GM12878 (cell line): ENCODE results near the gene PGLYRP4. TPM values are rescaled to one million over a fixed set of nuclear protein-coding genes. Genes with fewer than 3 reads are reported as not detected.

ENCODE experiments used
- ATAC-seq: fragments of 200-7000 bp; cut with Tn5 transposase; 3 replicates; pipeline ENCODE4 v1.9.1; 2020; ENCODE audit warnings: mild to moderate bottlenecking, moderate library complexity
- BruUV-seq: library from RNA; stranded (reverse); fragments of 400-500 nt; replicated peaks from 2 replicates; lab custom pipeline; 2021; lab: Mats Ljungman, UMichigan
- CTCF ChIA-PET: fragments of 300-600 bp; sonication (Branson Sonifier 250); formaldehyde crosslinking; extraction: SDS; loops from one replicate; lab custom pipeline; 2021; ENCODE audit warnings: inconsistent platforms; lab: Yijun Ruan, JAX
- POLR2A ChIA-PET: fragments of 350-600 bp; formaldehyde crosslinking; extraction: SDS; loops from one replicate; lab custom pipeline; 2021; ENCODE audit warnings: inconsistent platforms; lab: Charles Lee
- RAD21 ChIA-PET: fragments of 300-600 bp; sonication (Branson Sonifier 250); formaldehyde crosslinking; loops from one replicate; lab custom pipeline; 2023; ENCODE audit warnings: antibody characterized with exemption; ENCODE audit not compliant: unreplicated experiment; lab: Charles Lee
- SMC1A ChIA-PET: fragments of 300-600 bp; sonication (Branson Sonifier 250); formaldehyde crosslinking; loops from one replicate; lab custom pipeline; 2023; ENCODE audit not compliant: unreplicated experiment, uncharacterized antibody; lab: Charles Lee
- DNase-seq: peaks from one replicate; pipeline ENCODE4 v3.0.0-alpha.2; 2011; ENCODE audit warnings: low read depth, low spot score
- FAIRE-seq: peaks from 3 replicates; lab custom pipeline; 2011; peaks lifted over from hg19 to GRCh38; lab: Jason Lieb, UNC
- H2AFZ ChIP-seq: 2 replicates; pipeline ENCODE4 v1.6.0; 2011; ENCODE audit warnings: low read depth, low read length, control low read depth; ENCODE audit not compliant: control insufficient read depth
- H3K27ac ChIP-seq: 2 replicates; pipeline ENCODE4 v1.5.1; 2011; ENCODE audit warnings: control low read depth; ENCODE audit not compliant: control insufficient read depth, insufficient read depth
- H3K27me3 ChIP-seq, 2 experiments: replicated peaks in 1 of 2; 2 replicates each; pipeline versions ENCODE4 v1.6.0 to v1.6.1; 2011; ENCODE audit warnings: low read length in 1 of 2; ENCODE audit not compliant: control insufficient read depth in 2 of 2, insufficient read depth in 2 of 2
- H3K36me3 ChIP-seq, 2 experiments: 2 replicates each; pipeline ENCODE4 v1.5.1; 2011; ENCODE audit warnings: low read length in 1 of 2; ENCODE audit not compliant: control insufficient read depth in 2 of 2, insufficient read depth in 2 of 2
- H3K4me1 ChIP-seq: 2 replicates; pipeline ENCODE4 v1.6.1; 2011; ENCODE audit warnings: mild to moderate bottlenecking, low read length, moderate library complexity, mixed read lengths; ENCODE audit not compliant: control insufficient read depth, insufficient read depth
- H3K4me2 ChIP-seq: 2 replicates; pipeline ENCODE4 v1.6.0; 2011; ENCODE audit warnings: control low read depth; ENCODE audit not compliant: control insufficient read depth, insufficient read depth
- H3K4me3 ChIP-seq: fragments of 200-600 bp; sonication (generic); 2 replicates; pipeline ENCODE4 v1.5.1; 2016
- H3K79me2 ChIP-seq: 2 replicates; pipeline ENCODE4 v1.6.0; 2011; ENCODE audit warnings: low read length; ENCODE audit not compliant: control insufficient read depth, insufficient read depth
- H3K9ac ChIP-seq: 2 replicates; pipeline ENCODE4 v1.8.0; 2011; ENCODE audit warnings: low read length, control low read depth, mixed read lengths; ENCODE audit not compliant: control insufficient read depth, insufficient read depth
- H3K9me3 ChIP-seq: replicated peaks from 3 replicates; pipeline ENCODE4 v1.5.1; 2011; ENCODE audit warnings: mild to moderate bottlenecking, low read length; ENCODE audit not compliant: control insufficient read depth, insufficient read depth
- H4K20me1 ChIP-seq: 2 replicates; pipeline ENCODE4 v1.6.0; 2011; ENCODE audit not compliant: control insufficient read depth, insufficient read depth
- BACH1 ChIP-seq: fragments of 450-650 bp; IDR thresholded peaks from 2 replicates; pipeline ENCODE4 v1.6.1; 2017; ENCODE audit warnings: mild to moderate bottlenecking, borderline replicate concordance
- BMI1 ChIP-seq: fragments of 450-650 bp; IDR thresholded peaks from 2 replicates; pipeline ENCODE4 v1.6.1; 2016; ENCODE audit warnings: mild to moderate bottlenecking, moderate library complexity, borderline replicate concordance
- CBFB ChIP-seq: IDR thresholded peaks from 2 replicates; pipeline ENCODE4 v1.6.1; 2016; ENCODE audit warnings: antibody characterized with exemption, low read depth
- CBX3 ChIP-seq: fragments of 200-600 bp; sonication (generic); IDR thresholded peaks from 2 replicates; pipeline ENCODE4 v1.6.1; 2016; ENCODE audit warnings: low read depth, borderline replicate concordance
- CHD1 ChIP-seq: IDR thresholded peaks from 2 replicates; pipeline ENCODE4 v1.6.1; 2012; ENCODE audit warnings: low read depth, low read length, improper control_type of control experiment
- GATAD2B ChIP-seq: fragments of 450-650 bp; conservative IDR thresholded peaks from 2 replicates; pipeline ENCODE4 v1.6.1; 2017; ENCODE audit warnings: low read depth, mild to moderate bottlenecking, moderate library complexity
- HDGF ChIP-seq: fragments of 450-650 bp; IDR thresholded peaks from 2 replicates; pipeline ENCODE4 v1.6.1; 2016; ENCODE audit warnings: antibody characterized with exemption
- IKZF2 ChIP-seq, 2 experiments: fragments of 450-650 bp; IDR thresholded peaks; 2 replicates each; pipeline ENCODE4 v1.6.1; 2017; ENCODE audit warnings: mild to moderate bottlenecking in 2 of 2, moderate library complexity in 2 of 2
- MEF2A ChIP-seq: IDR thresholded peaks from 2 replicates; pipeline ENCODE4 v1.6.1; 2011; ENCODE audit warnings: low read depth, mild to moderate bottlenecking, low read length, moderate library complexity; ENCODE audit not compliant: insufficient read depth
- MEF2B ChIP-seq: fragments of 450-650 bp; IDR thresholded peaks from 2 replicates; pipeline ENCODE4 v1.6.1; 2018; ENCODE audit warnings: mild to moderate bottlenecking, moderate library complexity; ENCODE audit not compliant: partially characterized antibody, poor library complexity, severe bottlenecking
- MTA3 ChIP-seq: IDR thresholded peaks from 2 replicates; pipeline ENCODE4 v1.6.1; 2012; ENCODE audit warnings: low read length, inconsistent platforms, borderline replicate concordance
- NR2C1 ChIP-seq: fragments of 450-650 bp; IDR thresholded peaks from 2 replicates; pipeline ENCODE4 v1.6.1; 2017; ENCODE audit warnings: antibody characterized with exemption, mild to moderate bottlenecking, moderate library complexity
- POLR2A ChIP-seq: IDR thresholded peaks from 2 replicates; pipeline ENCODE4 v1.6.1; 2011; ENCODE audit warnings: low read depth, mild to moderate bottlenecking, low read length
- SRF ChIP-seq, 2 experiments: IDR thresholded peaks; 2 replicates each; pipeline ENCODE4 v1.6.1; 2011; ENCODE audit warnings: low read depth in 2 of 2, low read length in 2 of 2, mild to moderate bottlenecking in 1 of 2, moderate library complexity in 1 of 2
- ZBED1 ChIP-seq: IDR thresholded peaks from 2 replicates; pipeline ENCODE4 v1.6.1; 2016; ENCODE audit warnings: borderline replicate concordance
- ZNF24 ChIP-seq: fragments of 450-650 bp; IDR thresholded peaks from 2 replicates; pipeline ENCODE4 v1.6.1; 2017; ENCODE audit warnings: antibody characterized with exemption, mild to moderate bottlenecking
- ZNF274 ChIP-seq: IDR thresholded peaks from one replicate; pipeline ENCODE4 v1.8.0; 2011; ENCODE audit not compliant: insufficient read length, insufficient read depth
- in situ Hi-C: fragments of 300-500 bp; cut with MboI; formaldehyde crosslinking; loops from 9 replicates; pipeline ENCODE4 v1.14.3; 2018; ENCODE audit warnings: mixed read lengths
- intact Hi-C: fragments of 100-400 bp; cut with micrococcal nuclease; formaldehyde crosslinking; loops from one replicate; pipeline ENCODE4 v1.14.2; 2022; ENCODE audit not compliant: unreplicated experiment
- polyA plus RNA-seq, 11 experiments: library from polyadenylated mRNA; depleted of rRNA in 4 of 11; unstranded in 6 of 11; stranded (reverse) in 5 of 11; fragments of >200 nt; fragmentation: Nextera tagmentation in 4 of 11; fragmentation: Illumina TruSeq in 1 of 11; extraction: Ambion mirVana in 4 of 11; extraction: Trizol in 1 of 11; gene quantifications; 1 replicate in 1 of 11; 2 replicates in 10 of 11; pipeline versions ENCODE4 v1.2.1 to v1.2.3, GENCODE V29; 2011 to 2016; ENCODE audit warnings: inconsistent platforms in 2 of 11, missing spikeins in 2 of 11, low read depth in 1 of 11
- total RNA-seq, 4 experiments: library from RNA; depleted of rRNA in 3 of 4; stranded (reverse); fragments of >200 nt in 3 of 4; fragmentation: Illumina TruSeq in 1 of 4; extraction: Trizol in 1 of 4; gene quantifications; 2 replicates each; pipeline versions ENCODE4 v1.2.1 to v1.2.3, GENCODE V29; 2013 to 2021
- TF ChIP-seq, protein P1 (sequence below): IDR thresholded peaks from 2 replicates; pipeline ENCODE4 v1.6.1; 2011; ENCODE audit warnings: low read depth, mild to moderate bottlenecking, low read length, moderate library complexity, borderline replicate concordance; ENCODE audit errors: extremely low read depth

Gene PGLYRP4
- total and polyA plus RNA-seq, 10 of the 15 experiments (the other 5 are each of a cell fraction or from before 2014, with no cell fraction given): 0.22 to 3.0 (median 0.44) TPM

GRCh38 chr1:153337980-153338853 lies 10.4 kb downstream of the PGLYRP4 start (continued):
- TF ChIP-seq HDGF (no peak), CHD1 (no peak), POLR2A (no peak), CBFB (no peak), CBX3 (no peak), ZNF24 (no peak), ZNF274 (no peak)

DNA sequence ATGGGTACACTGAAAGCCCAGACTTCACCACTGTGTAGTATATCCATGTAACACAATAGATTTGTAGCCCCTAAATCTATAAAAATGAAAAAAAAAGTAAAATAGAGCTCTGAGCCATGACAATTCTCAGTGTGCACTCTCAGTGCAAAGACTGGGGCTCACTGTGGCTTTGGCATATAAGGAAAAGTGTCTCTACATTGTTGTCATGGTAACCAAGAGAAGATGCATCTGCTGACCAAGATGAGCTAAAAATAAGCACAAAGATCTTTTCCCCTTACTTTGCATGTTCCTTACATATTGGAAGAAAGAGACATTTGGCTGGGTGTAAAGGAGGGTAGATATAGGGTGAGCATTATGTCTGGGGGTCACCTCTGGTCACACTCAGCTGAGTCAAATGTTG lies 12.0 kb downstream of the PGLYRP4 start:
- no peak overlapping the region for H3K9ac ChIP-seq
- TF ChIP-seq, protein P1, sequence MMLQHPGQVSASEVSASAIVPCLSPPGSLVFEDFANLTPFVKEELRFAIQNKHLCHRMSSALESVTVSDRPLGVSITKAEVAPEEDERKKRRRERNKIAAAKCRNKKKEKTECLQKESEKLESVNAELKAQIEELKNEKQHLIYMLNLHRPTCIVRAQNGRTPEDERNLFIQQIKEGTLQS: no peak
- TF ChIP-seq BACH1 (no peak), BMI1 (peak; percentile 97), IKZF2 (IDR thresholded peaks at IDR 0.05) (0 out of 4 replicates have a peak, but pooled peaks of 1 of the 2 experiments have one; percentile 10), NR2C1 (no peak), GATAD2B (no peak), SRF (IDR thresholded peaks at IDR 0.05; ENCODE audit: low read depth in 2 of 2, low read length in 2 of 2) (peak in 1 of 2 experiments; percentile 76; a peak in 2 of 4 replicates), MTA3 (no peak), MEF2A (0 out of 2 replicates have a peak, but pooled peaks have one; percentile 59), MEF2B (peak; percentile 57), ZBED1 (no peak)
- H3K27ac ChIP-seq: no peak overlapping the region
- H3K27me3 ChIP-seq: no peaks in the 10 kb centered on the region
- intact Hi-C loops: no loop called here
- no peak overlapping the region for H3K4me3 ChIP-seq
- no peak overlapping the region; the same call in 1 of the 2 replicates for H3K4me2 ChIP-seq
- FAIRE-seq (peak; percentile 38), DNase-seq (no peak), ATAC-seq (peak; percentile 44)
- H3K9me3 ChIP-seq: peaks cover 3% of the 10 kb centered on the region; the same call in 2 of the 3 replicates
- ChIA-PET POLR2A (interaction anchor here (0.5 to 1.5 kb wide), 6 partner anchors 9 to 829 kb away, joined by 3 to 10 read pairs (median 6); no protein-coding TSS in a partner anchor), RAD21 (interaction anchor here (0.6 to 2.4 kb wide), 4 partner anchors 10 to 136 kb away, joined by 3 to 12 read pairs (median 4); no protein-coding TSS in a partner anchor), SMC1A (interaction anchor here (0.9 to 2.5 kb wide), 6 partner anchors 10 to 159 kb away, joined by 3 to 10 read pairs (median 4); partner anchors contain the start of gene PGLYRP3), CTCF (interaction anchor here (0.7 to 4.8 kb wide), 10 partner anchors 8 to 303 kb away, joined by 3 to 24 read pairs (median 4); partner anchors contain the start of genes PGLYRP3 and PGLYRP4)
- no peaks in the 10 kb centered on the region for H3K36me3 ChIP-seq
- no peak overlapping the region for H2AFZ ChIP-seq
- peaks cover 5% of the 10 kb centered on the region for H3K4me1 ChIP-seq
- H3K79me2 ChIP-seq: peaks cover under 1% of the 10 kb centered on the region
- in situ Hi-C loops: no loop called here
- BruUV-seq: no TSS peak
- H4K20me1 ChIP-seq: no peaks in the 10 kb centered on the region
